ENCODE measurements around the gene LRP6.

Gene LRP6

DNA sequence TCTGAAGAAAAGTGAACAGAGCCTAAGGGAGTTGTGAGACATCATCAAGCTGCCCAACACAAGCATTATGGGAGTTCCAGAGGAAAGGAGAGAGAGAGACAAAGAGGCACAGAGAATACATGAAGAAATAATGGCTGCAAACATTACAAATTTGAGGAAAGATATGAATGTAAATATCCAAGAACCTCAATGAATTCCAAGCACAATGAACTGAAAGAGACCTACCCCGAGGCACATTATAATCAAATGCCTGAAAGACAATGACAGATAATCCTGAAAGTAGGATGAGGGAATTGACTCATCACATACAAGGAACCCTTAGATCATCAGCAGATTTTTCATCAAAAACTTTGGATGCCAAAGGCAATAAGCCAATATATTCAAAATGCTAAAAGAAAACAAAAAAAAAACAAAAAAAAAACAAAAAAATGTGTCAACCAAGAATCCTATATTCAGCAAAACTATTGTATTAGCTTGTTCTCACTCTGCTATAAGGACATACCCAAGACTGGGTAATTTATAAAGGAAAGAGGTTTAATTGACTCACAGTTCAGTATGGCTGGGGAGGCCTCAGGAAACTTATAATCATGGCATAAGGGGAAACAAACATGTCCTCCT is 158.3 kb downstream of the LRP6 start:
- no peak for DNase-seq

DNA sequence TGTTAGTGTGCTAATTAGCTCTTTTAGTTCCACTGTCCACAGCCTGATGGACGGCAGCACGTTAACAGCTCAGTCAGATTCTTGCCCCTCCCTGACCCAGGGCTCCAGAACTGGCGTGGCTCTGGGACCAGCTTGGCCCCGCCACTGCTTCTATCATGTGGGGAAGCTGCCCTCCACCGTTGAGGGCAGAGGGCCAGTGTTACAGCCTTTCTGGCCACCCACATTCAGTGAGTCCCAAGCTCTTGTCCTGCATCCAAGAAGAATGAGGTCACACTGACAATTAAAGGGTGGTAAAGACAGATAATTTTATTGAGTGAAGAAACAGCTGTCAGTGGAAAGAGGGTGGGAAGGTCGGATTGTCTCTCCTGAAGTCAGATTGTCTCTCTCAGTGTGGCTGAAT is 159.2 kb downstream of the LRP6 start:
- DNase-seq, result no peak

DNA sequence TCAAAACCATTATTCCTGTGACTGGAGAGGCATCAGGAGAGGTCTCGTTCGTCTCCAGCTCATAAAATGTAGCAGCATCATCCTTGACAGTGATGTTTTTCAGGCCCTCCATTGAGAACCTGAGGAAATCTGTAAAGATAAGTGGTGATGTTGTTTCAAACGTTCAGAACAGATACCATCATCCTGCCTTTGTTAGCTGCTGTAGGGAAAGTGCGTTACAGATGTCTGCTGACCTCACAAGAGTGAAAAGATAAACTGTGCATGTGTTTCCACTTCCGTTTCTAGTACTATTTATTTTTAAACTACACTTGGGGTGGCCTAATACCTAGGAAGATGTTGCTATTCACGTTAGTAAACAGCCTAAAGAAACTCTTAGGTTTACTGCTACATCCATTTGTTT is 167.7 kb downstream of the LRP6 start:
- no peak for DNase-seq

DNA sequence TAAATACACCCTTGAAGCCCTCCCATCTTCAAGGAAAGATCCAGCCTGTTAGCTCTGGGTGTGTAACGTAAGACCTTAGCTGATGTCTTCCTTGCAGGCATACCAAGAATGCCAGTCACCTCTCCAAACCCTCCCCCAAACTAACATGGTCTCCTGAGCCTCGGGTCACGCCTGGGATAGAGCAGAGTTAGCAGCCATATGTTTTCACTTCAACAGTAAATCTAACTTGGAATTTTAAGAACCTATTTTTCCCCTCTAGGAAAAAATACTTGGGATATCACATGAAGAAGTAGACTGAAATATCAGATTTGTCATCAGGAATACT is 168.2 kb downstream of the LRP6 start:
- no peak for DNase-seq

DNA sequence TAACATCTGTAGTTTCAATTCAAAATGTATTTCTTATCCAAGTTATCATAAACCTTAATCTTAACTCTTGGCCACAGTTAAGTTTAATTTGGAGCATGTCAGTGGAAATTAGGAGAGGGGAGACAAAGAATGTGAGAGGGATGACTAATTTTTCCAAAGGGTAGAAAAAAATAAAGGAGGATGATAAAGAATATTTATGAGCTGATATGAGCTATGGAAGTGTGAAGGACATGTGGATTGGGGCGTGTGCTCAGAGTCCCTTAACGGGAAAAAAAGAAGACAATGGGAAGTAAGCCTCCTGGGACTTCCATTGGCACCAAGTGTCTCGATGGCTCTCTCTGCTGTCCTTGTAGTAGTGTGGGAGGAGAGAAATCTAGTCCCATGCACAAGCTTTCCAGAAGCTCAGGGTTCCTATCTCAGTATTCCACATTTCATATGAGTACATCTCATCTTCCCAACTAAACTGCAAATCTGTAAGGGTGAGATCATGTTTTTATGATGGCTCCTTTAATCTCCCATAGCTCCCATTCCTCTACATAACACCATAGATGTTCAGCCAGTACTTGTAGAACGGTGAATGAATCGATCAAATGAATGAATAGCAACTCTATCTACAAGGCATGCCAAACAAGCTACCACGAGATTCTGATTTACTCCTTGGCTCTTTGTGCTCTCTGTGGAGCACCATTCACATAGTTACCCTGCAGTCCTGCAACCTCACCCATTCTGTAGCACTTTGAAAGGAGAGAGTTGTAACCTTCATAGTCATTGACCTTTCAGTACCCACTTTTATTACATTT is 168.8 kb downstream of the LRP6 start:
- DNase-seq, result no peak

DNA sequence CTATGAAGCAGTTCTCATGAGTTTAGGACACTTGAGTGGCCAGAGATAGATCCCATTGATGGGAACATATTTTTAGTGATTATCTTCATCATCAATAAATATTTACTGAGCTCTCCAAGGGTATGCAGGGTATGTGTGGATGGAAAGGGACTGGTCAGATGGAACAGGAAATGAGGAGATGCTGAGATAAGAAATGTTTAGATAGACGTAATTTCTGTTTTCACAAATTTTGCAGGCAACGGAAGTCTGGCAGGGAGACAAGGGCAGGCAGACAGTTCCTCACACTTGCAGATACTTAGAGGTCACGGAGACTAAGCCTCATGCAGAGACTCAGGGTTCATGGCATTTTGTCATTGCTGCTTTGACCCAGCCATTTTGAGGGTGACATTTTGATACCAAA is 171.8 kb downstream of the LRP6 start:
- peak; percentile 7 for DNase-seq

DNA sequence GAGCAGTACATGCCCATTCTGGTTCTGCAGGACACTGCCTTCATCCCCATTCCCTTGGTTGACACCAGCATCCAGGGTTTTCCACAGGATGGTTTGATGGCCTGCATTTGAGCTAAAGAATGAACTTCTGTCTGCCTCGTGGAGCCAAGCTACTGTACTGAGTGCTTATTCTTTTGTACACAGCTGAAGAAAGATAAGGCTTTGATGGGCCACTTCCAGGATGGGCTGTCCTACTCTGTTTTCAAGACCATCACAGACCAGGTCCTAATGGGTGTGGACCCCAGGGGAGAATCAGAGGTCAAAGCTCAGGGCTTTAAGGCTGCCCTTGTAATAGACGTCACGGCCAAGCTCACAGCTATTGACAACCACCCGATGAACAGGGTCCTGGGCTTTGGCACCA is 172.4 kb downstream of the LRP6 start:
- DNase-seq, result no peak

DNA sequence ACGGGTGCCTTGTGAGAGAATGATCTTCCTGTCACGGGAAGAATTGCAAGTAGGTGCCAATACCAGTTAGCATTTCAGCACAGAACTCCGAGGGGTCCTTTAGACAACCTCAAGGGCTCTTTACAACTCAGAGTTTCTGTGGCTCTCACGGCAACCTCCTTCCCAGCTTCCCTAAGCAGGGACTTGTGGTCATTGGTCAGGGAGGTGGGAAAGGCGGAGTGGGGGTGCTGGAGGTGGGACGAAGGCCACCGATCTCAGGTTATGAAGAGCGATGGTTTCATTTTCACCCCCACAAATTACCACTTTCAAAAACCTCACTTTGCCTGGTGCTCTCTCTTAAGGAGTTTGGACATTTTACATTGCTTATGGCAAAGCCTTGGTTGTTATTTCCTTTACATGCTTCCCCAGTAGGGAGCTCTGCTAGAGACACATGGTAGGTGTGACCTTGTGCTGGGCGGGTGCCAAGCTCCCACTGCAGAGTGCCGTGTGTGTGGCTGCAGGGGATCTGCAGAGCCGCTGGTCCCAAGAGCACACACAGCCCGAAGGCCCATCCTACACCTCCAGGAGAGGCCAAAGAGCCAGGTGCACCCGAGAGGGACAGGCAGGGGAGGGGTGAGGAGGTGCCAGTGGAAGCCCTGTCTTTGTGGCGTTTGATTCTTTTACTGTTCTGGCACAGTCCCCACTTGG is 174.7 kb downstream of the LRP6 start:
- no peak for DNase-seq

DNA sequence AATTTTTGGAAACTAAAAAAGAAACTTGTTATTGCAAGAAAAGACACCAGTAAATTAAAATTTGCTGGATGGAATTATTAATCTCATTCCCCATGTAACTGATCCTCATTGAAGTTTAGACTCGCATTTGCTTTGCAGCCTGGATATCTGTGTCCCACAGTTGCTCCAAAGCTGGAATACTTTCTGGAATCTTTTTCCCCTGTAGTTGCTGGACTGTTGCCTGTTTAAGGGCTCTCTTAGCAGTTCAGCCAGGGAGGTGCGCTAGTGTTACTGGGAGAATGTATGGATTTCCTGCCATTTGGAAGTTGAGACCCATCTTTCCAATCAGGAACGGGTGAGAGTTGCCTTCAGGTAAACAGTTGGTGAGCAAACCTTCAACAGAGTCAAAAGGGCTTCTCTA is 175.8 kb downstream of the LRP6 start:
- no peak for DNase-seq

DNA sequence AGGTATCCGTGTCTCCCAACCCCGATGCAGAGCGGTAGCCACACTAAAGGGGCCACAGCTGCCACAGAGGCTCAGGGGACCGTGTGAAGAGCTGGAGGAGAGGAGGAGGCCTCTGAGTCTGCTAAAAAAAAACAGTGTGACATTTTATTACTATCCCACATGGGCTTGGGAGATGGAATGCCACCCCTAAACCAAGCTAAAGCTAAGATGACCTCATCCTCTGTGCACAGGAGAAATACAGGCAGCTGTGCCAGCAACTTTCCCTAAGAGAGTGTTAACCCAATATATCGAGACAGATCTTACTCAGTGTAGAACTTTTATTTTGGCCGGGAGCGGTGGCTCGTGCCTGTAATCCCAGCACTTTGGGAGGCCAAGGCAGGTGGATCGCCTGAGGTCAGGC is 178.1 kb downstream of the LRP6 start:
- no peak for DNase-seq

DNA sequence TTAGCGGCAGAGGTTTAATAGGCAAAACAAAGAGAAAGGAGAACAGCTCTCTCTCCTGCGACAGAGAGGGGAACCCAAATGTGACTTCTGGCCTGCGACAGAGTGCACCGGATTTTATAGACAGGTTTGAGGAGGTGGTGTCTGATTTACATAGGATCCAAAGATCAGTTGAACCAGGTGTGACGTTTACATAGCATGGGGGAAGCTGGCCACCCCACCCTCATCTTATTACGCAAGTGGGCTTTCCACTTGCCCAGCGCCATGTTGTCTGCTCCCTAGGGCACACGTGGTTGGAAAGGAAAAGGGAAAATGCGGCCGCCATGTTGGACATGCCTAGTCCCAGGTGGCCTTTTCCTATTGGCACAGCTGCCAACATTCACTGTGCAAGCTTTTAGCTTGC is 178.7 kb downstream of the LRP6 start:
- DNase-seq, result no peak

DNA sequence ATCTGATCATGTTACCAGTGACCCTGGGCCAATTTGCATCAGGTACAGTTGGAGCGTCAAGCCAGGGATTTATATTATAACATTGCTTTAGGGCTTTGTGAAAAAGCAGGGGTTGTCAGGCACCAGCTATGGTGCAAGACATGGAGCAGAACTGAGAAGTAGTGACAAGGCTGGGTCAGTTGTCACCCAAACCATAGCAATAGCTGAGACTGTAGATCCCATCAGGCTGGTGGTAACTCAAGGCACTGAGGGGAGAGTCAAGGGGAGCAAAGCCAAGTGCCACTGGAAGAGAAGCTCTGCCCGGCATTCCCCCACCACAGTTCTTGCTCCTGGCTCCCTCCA is 179.2 kb downstream of the LRP6 start:
- DNase-seq, result no peak

DNA sequence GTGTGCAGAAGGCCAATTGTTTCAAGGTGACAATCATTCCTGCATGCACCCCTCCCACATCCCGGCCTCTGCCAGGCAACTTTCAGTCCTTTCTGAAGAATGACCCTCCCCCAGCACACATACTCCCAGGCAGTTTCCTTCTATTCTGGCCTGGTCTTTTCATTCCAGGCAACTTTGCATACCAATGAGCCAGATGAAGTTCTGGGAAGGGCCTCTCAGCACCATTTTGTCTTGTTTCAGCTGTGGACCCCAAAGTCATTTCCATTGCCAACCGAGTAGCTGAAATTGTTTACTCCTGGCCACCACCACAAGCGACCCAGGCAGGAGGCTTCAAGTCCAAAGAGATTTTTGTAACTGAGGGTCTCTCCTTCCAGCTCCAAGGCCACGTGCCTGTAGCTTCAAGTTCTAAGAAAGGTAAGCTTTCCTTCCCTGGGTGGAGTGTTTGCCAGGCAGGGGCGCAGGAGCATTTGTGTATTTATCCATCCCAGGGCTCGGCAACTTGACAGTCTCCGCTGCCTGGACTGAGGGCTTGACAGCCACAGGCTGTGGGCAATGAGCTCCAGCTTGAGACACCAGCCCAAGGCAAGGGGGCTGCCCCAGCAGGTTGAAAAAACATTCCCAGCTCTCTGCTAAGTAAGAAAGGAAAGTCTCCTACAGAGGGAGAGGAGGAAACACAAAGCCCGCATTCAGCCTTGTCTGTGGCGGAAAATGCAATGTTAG is 179.7 kb downstream of the LRP6 start:
- no peak for DNase-seq

DNA sequence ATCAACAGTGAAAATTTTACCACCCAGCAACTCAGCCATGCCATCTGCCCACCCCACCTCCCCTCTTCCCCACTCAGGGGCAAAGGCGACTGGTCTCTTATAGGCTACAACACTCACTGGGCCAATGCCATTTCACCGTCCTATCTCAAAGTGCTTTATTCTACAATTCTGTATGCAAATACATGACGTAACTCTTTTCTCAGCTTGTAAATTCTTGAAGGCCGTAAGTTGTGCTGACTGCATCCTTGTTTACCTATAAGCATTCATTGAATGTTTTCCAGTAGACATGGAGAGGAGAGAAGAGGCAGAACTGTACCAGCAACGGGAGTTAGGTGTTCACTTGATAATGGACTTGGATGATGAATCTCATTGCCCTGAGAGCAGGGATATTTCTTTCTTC is 180.5 kb downstream of the LRP6 start:
- no peak for DNase-seq

DNA sequence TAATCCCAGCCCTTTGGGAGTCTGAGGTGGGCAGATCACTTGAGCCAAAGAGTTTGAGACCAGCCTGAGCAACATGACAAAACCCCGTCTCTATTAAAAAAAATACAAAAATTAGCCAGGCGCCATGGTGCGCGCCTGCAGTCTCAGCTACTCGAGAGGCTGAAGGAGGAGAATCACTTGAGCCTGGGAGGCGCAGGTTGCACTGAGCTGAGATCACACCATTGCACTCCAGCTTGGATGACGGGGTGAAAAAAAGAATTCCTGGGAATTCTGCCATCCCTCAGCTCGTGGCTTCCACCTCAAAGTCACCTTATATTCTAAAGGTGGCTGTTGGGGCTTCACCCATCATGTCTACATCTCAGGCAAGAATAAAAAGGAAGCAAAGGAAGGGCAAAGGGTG is 183.2 kb downstream of the LRP6 start:
- DNase-seq, result no peak

DNA sequence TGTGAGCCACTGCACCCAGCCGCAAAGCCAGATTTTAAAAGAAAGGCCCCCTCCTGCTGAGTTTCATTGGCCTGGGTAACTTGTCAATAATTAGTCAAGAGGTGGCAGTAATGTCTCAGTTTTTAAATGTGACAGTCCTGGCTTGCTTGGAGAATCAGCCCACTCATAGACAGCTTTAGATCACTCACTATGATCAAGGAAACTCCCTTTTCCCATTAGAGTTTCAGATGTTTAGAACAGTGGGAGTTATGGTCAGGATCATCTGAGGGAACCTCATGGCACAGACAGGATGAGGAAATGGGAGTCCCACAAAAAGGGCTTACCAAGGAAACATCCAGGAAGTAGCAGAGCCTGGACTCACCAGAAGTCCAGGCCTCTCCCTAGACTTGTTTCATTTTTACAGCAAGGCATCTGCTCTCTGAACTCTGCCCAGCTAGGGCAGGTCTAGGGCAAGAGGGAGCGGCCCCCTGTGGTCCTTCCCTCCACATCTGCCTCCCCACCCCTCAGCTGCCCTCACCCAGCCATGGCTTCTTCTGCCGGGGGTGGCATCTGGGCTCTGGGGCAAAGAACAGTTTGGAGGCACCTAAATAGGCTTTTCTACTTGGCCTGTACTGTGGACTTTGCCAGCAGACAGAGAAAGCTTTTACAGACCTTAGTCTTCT is 184.9 kb downstream of the LRP6 start:
- peak; percentile 73 for DNase-seq

DNA sequence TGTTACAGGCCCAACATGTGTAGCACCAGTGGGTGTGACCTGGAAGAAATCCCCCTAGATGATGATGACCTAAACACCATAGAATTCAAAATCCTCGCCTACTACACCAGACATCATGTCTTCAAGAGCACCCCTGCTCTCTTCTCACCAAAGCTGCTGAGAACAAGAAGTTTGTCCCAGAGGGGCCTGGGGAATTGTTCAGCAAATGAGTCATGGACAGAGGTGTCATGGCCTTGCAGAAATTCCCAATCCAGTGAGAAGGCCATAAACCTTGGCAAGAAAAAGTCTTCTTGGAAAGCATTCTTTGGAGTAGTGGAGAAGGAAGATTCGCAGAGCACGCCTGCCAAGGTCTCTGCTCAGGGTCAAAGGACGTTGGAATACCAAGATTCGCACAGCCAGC is 187.6 kb downstream of the LRP6 start:
- no peak for DNase-seq

DNA sequence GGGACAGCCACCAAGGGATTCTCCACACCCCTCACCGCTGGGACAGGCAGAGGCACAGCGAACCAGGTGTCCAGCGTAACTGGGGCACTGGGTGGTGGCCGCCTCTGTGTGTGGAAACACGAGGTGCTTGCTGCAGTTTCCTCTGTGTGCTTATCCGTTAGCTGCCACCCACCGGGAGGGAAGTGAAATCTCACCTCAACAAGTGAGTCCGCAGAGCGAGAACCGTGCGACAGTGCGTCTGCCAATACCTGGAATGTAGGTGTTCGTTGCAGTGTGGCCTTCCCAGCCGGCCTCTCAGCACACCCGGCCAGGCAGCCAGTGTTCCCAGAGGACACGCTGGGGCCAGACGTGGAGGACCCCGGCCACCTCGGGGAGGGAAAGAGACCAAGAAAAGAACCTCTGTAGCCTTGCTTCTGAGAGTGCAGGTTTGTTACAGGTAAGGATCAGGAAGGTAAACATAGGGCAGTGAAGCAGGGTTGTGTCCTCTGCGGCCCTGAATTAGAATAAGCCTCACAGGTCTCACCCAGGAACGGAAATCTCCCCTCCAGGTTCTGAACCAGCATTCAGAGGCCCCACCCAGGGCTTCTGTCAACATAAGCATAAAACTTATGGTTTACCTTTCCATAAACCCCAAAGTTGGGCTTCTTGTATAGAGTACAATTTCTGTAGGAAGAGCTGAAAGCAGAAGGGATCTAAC is 194.6 kb downstream of the LRP6 start:
- DNase-seq, result peak; percentile 10

DNA sequence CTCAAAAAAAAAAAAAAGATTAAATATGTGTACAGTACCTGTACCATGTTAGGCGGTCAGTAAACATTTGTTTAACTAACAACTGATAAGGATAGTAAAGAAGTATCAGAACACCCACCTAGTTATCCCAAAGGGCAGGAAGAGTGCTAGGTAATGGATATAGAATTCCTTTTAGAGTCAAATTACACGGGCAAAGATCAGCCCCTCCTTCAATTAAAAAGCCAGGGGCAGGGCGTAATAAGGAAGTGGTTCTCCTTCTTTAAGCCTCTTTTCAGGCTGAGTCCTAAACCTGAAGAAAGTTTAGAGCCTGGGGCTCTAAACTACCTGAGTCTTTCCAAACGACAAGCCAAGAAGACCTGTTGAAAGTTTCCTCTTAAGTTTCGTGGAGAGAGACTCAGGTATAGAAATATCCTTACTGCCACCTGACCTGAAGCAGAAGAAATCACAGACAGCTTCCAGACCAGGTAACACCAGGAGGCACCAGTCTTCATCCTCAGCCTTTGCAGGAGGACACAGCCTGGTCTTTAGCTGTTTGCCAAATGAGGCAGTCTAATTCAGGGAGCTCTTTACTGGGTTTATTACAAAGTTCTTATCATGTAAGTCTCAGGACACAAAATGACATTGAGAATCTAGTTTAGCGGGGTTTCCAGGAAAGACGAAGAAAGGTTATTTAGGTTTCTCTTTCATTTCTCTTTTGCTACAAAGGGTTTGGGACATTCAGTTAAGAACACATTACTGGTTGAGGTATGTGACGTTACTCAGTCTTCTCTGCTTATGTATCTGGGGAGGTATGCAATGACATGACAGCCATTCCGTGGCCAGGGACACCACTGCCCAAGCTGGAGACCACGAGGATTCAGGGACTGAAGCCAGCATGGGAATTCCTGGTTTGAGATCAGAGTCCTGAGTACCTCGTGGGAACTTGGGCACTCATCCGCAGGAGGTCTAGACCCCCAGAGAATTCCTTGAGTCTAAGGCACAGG is 195.9 kb downstream of the LRP6 start, which contains the start of gene BCL2L14:
TSS of gene BCL2L14 (plus strand) at position 266 of the 983 bp plus-strand sequence. CDS start 8,367 bp downstream, outside the sequence.
- no peak for DNase-seq

DNA sequence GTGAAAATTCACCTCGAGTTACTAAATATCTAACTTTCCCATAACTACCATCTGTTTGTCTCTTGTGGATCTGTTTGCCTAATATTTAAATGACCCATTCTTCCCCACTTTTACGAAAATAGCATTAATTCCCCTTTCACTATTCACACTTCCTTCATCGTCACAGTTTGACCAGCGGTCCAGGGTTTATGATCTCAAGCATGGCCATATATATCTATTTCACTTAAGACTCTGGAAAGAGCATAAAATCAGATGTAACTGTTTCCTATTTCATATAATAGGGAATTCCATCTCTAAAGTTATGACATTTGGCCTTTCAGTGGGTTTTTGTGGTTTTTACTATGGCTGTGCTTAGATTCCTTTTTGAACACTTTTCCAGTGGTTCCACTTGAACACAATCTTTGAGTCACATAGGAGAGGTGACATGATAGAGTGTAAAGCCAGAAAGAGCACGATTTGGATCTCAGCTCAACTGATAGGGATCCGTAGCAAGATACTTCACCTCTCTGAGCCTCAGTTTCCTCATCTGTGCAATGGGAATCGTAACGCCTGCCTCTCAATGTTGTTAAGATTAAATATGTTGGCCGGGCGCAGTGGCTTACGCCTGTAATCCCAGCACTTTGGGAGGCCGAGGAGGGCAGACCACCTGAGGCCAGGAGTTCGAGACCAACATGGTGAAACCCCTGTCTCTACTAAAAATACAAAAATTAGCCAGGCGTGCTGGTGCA is 196.9 kb downstream of the LRP6 start:
- no peak for DNase-seq

DNA sequence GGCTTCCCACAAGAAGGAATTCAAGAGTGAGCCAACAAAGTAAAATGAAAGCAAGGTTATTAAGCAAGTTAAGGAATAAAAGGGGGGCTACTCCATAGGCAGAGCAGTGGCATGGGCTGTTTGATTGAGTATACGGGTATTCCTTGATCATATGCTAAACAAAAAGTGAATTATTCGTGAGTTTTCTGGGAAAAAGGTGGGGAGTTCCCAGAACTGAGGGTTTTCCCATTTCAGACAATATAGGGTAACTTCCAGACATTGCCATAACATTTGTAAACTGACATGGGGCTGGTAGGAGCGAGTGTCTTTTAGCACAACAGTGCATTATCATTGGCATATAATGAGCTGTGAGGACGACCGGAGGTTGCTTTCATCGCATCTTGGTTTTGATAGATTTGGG is 198.1 kb downstream of the LRP6 start:
- DNase-seq, result no peak
